Hematopoietic multipotent progenitor cell treated with erythropoietin and hydrocortisone succinate and interleukin-3 and kit ligand, for 4 days (in vitro differentiated cells): Measurements from ENCODE around the gene SURF2.
A peak's percentile ranks its signal among the peaks of the same experiment; 100 is the strongest.
"Not testable (repeated sequence)": the region's sequence is repeated elsewhere in the genome, so short reads cannot be mapped to it uniquely, and the experiment has no call there.

Source experiments
- DNase-seq: peaks from one replicate; pipeline ENCODE4 v3.0.0-alpha.2; 2015

SURF2 gene

GRCh38 chr9:133378408-133378962 is 22.1 kb downstream of the SURF2 start:
- no peak for DNase-seq

GRCh38 chr9:133379153-133380086 is 23.1 kb downstream of the SURF2 start:
- no peak for DNase-seq

GRCh38 chr9:133380734-133381133 is 24.4 kb downstream of the SURF2 start:
- no peak for DNase-seq

GRCh38 chr9:133382507-133383141 is 26.3 kb downstream of the SURF2 start:
- no peak for DNase-seq

GRCh38 chr9:133383438-133383837 is 27.1 kb downstream of the SURF2 start:
- DNase-seq, result no peak

DNA sequence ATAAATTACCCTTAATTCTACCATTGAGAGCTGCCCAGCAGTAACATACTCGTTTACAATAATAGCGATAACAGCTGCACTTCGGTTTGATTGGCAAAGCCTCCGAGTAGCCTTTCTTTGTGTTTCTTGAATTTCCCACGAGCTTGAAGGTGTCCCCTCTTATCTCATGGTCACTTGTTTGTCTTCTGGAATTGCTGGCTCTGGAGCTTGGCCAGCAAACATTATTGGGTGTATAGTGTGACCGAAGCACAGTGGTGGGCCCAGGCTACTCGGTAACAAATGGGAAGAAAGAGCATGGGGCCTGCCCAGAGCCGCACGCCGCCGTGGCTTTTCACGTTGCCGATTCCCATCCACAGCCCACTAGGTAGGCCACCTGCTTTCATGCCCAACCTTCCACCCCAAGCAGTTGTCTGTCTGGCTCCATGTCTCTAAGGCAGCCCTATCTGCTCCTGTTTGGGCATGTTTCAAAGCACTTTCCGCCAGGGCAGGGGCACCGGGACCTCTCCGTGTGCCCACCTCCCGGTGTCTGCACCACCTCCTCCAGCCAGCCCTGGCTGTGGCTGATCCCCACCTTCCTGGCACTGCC is 28.5 kb downstream of the SURF2 start:
- no peak for DNase-seq

- no peak for DNase-seq
Observed at GRCh38 chr9:133385452-133385851, 29.1 kb downstream of the SURF2 start.

DNA sequence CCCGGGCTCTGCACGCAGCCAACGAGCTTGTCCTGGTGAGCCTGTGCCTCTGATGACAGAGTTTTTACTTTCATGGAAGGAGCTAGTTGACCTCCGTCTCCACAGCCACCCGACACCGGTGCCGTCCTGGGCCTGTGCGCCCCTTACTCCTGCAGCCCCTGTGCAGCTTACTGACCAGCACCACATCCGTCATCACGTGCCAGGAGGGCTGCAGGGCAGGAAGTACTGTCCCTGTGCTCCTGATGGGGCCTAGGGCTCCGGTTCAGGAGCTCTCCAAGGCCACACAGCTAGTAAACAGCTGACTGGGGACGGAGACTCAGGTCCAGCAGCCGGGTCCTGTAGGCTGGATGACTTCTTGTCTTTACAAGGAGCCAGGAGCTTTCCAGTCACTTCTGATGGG is 30.0 kb downstream of the SURF2 start:
- no peak for DNase-seq

DNA sequence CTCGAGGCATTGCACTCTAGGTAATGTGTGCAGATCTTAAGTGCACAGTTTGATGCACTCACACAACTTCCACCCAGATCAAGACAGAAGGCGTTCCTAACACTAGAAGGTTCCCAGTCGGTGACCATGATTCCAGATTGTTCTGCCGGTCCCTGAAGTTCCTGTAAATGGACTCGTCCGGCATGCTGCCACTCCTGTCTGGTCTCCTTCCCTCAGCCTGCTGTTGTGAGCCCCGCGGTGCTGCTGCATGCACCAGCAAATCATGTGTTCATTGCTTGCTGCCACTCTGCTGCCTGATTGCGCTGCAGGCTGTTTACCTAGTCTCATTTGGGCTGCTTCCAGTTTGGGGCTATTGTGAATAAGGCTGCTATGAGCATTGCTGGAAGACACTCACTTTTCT is 31.3 kb downstream of the SURF2 start:
- no peak for DNase-seq

DNA sequence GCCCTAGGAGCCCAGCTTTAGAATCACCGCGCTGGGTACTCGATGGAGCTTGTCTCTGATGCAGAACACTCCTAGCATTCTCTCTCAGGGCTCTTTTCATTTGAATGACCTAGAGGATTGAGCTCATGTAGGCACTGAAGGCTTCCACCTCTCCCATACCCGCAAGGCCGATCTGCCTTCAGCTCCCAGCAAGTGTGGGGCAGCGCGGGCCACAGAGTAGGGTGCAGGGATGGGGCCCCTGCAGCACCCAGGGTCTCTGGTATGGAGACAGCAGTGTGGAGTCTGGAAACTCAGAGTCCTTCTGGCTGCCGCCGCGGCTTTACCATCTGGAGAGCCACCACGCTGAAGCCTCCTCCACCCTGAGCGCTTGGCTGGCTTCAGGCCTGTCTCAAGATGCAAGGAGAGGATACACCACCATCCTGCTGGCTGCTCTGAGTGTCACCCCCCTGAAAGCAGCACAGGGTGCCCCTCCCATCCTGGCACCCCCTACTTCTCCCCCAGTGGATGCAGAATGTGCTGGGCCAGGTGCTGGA is 32.7 kb downstream of the SURF2 start:
- DNase-seq, result no peak

GRCh38 chr9:133389562-133389961 is 33.2 kb downstream of the SURF2 start:
- no peak for DNase-seq

- no peak for DNase-seq
Observed at GRCh38 chr9:133390713-133391112, 34.4 kb downstream of the SURF2 start.

DNA sequence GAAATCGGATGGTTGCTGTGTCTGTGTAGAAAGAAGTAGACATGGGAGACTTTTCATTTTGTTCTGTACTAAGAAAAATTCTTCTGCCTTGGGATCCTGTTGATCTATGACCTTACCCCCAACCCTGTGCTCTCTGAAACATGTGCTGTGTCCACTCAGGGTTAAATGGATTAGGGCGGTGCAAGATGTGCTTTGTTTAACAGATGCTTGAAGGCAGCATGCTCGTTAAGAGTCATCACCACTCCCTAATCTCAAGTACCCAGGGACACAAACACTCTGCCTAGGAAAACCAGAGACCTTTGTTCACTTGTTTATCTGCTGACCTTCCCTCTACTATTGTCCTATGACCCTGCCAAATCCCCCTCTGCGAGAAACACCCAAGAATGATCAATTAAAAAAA is 35.1 kb downstream of the SURF2 start:
- DNase-seq, result not testable (repeated sequence)

- not testable (repeated sequence) for DNase-seq
Observed at GRCh38 chr9:133392308-133392707, 36.0 kb downstream of the SURF2 start.

DNA sequence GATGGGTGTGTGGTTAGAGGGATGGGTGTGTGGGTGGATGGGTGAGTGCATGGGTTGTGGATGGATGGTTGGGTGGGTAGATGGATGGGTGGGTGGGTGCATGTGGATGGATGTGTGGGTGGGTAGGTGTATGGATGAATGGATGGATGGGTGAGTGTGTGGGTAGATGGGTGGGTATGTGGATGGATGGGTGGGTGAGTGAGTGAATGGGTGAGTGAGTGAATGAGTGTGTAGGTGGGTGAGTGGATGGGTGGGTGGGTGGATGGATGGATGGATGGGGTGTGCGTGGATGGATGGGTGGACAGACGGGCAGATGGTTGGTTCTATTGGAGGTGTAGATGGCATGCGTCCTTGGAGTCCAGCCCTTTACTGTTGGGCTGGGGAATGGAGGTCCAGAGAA is 37.0 kb downstream of the SURF2 start:
- no peak for DNase-seq

DNA sequence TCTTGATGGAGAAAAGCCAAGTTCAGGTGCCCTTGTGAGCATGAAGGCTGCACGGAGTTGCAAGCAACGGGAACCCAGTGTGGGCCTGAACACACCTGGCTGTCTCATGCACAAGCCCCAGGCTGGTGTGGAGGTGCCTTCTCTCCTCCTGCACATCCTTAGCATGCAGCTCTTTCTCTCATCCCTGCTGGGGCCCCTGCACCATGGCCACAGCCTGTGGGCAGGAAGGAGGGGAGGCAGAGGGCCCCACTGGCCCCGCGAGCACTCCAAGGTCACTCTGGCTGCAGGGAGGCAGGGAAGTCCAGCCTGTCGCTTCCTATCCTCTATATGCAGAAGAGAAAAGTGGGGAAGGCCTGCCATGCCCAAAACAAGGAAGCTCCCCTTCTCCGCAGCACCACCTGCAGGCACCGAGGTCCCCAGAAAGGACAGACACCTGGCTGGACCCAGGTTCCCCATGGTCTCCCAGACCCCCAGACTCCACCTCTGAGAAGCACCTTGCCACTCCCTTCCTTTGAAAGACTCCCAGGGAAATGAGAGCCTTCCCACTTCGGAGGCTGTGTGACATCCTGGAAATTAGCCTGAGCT is 38.4 kb downstream of the SURF2 start:
- no peak for DNase-seq

- peak; percentile 46 for DNase-seq
Observed at GRCh38 chr9:133396952-133397351, 40.6 kb downstream of the SURF2 start.

DNA sequence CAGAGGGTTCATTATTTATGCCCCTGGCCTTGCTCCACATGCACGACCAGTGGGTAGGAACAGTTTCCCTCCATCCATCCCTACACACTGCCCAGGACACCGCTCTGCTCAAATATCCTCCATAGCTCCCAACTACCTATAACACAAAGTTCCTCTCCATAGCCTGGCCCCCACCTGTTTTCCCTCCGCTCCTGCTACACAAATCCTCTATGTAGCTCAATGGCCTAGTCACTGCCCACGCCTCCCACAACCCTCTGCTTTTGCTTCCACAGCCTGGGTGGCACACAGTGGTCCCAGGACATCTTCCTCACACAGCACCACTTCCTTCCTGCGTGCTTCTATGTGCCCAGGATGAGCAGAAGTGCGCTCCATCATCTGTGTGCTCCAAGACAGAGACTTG is 41.0 kb downstream of the SURF2 start:
- no peak for DNase-seq

DNA sequence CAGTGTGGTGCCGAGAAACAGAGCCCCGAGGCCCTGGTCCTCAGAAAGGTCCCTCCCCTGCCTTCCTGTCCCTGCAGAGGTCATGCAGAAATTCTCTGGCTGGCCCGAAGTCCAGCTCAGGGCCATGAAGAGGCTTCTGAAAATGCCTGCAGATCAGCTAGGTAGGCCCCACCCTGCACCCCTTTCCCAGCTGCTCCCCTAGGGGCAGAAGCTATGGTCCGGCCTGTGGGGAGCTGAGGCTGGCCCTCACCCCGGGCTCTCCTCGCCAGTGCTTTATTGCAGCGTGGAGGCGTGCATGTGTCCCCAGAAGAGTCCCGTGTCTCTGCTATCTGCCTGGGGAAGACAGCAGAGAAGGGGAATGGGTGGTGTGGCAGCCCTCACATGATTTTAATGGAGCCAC is 41.5 kb downstream of the SURF2 start:
- no peak for DNase-seq

- no peak for DNase-seq
Observed at GRCh38 chr9:133400292-133400691, 43.9 kb downstream of the SURF2 start.

DNA sequence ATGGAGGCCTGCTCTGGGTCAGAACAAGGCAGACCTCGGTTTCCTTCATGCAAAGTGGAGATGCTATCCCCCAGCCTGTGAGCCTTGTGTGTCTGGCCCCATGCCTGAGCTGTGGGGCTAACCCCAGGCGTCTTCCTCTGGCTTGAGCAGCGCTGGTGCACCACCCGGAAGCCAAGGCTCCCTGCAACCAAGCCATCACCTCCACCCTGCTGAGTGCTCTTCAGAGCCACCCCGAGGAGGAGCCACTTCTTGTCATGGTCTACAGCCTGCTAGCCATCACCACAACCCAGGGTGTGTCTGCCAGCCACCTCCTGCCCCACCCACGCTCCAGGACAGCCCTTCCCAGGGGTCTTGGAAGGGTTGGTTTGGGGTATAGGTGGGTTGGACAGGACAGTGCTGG is 45.2 kb downstream of the SURF2 start:
- DNase-seq, result peak; percentile 27

DNA sequence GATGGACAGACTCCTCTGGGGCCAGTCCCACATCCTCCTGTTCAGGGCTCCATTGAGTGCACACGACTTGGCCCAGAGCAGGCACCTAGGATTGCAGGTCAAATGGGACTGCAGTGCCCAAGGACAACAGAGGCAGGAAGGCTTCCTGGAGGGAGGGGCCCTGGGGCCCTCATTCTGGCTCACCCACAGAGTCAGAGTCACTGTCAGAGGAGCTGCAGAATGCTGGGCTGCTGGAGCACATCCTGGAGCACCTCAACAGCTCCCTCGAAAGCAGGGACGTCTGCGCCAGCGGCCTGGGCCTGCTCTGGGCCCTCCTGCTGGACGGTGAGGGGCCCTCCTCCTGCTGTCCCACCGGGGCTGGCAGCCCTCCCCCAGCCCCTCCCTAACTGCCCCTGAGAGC is 46.3 kb downstream of the SURF2 start:
- DNase-seq, result no peak
